ENCODE data around the gene RNPC3. TPM values are rescaled to one million over a fixed set of nuclear protein-coding genes. Genes with fewer than 3 reads are reported as not detected.

The RNPC3 gene
- total and polyA plus RNA-seq, 2 experiments from 2014 or later, result 13.4 to 38.2 TPM

DNA sequence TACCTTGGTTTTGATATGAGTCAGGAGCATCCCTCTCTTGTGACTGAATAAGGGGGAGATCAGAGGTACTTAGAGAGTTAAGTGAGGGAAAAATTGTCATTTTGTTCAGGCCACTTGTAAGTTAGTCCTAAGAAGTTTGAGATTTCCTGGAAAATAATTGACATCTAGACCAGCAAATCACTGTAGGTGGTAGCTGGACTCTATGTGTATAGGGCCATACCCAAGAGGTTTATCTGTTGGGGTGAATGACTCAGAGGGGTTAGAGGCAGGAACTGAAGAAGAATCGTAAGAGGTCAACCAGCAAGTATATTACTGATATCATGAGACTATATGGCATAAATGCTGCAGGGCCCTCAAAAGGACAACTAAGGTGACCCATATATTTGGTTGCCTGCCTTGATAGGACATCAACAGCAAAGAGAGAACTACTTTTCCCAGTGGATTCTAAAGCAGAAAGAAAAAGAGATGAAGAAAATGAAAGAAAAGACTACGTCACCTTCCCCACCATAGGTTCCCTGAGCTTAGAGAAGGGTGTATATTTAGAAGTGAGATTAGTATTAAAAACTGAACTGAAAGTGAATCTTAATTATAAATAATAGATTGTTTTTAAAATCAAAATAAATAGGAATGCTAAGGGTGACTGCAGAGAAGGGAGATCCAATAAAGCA is 8.0 kb upstream of the RNPC3 start:
- H3K27me3 Mint-ChIP-seq (ENCODE audit: insufficient read depth, low read depth, poor library complexity), result peaks cover 2% of the 10 kb centered on the region
- H3K4me1 ChIP-seq (ENCODE audit: insufficient read depth), result no peaks in the 10 kb centered on the region
- no peaks in the 10 kb centered on the region for H3K9me2 ChIP-seq (ENCODE audit: insufficient read depth)
- no peak overlapping the region for H3K4me3 Mint-ChIP-seq
- H3K79me2 ChIP-seq (replicated peaks; ENCODE audit: insufficient read depth), result no peaks in the 10 kb centered on the region
- no peak for ATAC-seq
- no peaks in the 10 kb centered on the region for H3K36me3 ChIP-seq (ENCODE audit: insufficient read depth)
- TF ChIP-seq STAT1 (IDR thresholded peaks at IDR 0.05; ENCODE audit: unreplicated experiment) (no peak), CREB1 (CRISPR knock-in tag; IDR thresholded peaks at IDR 0.05; ENCODE audit: low read depth) (no peak), REST (IDR thresholded peaks at IDR 0.05; ENCODE audit: unreplicated experiment) (no peak), NANOG (IDR thresholded peaks at IDR 0.05; ENCODE audit: borderline replicate concordance) (no peak), ETS1 (IDR thresholded peaks at IDR 0.05) (no peak)
- TF ChIP-seq, protein P1, sequence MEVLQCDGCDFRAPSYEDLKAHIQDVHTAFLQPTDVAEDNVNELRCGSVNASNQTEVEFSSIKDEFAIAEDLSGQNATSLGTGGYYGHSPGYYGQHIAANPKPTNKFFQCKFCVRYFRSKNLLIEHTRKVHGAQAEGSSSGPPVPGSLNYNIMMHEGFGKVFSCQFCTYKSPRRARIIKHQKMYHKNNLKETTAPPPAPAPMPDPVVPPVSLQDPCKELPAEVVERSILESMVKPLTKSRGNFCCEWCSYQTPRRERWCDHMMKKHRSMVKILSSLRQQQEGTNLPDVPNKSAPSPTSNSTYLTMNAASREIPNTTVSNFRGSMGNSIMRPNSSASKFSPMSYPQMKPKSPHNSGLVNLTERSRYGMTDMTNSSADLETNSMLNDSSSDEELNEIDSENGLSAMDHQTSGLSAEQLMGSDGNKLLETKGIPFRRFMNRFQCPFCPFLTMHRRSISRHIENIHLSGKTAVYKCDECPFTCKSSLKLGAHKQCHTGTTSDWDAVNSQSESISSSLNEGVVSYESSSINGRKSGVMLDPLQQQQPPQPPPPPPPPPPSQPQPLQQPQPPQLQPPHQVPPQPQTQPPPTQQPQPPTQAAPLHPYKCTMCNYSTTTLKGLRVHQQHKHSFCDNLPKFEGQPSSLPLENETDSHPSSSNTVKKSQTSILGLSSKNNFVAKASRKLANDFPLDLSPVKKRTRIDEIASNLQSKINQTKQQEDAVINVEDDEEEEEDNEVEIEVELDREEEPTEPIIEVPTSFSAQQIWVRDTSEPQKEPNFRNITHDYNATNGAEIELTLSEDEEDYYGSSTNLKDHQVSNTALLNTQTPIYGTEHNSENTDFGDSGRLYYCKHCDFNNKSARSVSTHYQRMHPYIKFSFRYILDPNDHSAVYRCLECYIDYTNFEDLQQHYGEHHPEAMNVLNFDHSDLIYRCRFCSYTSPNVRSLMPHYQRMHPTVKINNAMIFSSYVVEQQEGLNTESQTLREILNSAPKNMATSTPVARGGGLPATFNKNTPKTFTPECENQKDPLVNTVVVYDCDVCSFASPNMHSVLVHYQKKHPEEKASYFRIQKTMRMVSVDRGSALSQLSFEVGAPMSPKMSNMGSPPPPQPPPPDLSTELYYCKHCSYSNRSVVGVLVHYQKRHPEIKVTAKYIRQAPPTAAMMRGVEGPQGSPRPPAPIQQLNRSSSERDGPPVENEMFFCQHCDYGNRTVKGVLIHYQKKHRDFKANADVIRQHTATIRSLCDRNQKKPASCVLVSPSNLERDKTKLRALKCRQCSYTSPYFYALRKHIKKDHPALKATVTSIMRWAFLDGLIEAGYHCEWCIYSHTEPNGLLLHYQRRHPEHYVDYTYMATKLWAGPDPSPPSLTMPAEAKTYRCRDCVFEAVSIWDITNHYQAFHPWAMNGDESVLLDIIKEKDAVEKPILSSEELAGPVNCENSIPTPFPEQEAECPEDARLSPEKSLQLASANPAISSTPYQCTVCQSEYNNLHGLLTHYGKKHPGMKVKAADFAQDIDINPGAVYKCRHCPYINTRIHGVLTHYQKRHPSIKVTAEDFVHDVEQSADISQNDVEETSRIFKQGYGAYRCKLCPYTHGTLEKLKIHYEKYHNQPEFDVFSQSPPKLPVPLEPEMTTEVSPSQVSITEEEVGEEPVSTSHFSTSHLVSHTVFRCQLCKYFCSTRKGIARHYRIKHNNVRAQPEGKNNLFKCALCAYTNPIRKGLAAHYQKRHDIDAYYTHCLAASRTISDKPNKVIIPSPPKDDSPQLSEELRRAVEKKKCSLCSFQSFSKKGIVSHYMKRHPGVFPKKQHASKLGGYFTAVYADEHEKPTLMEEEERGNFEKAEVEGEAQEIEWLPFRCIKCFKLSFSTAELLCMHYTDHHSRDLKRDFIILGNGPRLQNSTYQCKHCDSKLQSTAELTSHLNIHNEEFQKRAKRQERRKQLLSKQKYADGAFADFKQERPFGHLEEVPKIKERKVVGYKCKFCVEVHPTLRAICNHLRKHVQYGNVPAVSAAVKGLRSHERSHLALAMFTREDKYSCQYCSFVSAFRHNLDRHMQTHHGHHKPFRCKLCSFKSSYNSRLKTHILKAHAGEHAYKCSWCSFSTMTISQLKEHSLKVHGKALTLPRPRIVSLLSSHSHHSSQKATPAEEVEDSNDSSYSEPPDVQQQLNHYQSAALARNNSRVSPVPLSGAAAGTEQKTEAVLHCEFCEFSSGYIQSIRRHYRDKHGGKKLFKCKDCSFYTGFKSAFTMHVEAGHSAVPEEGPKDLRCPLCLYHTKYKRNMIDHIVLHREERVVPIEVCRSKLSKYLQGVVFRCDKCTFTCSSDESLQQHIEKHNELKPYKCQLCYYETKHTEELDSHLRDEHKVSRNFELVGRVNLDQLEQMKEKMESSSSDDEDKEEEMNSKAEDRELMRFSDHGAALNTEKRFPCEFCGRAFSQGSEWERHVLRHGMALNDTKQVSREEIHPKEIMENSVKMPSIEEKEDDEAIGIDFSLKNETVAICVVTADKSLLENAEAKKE (CRISPR knock-in tag; IDR thresholded peaks at IDR 0.05), result no peak
- peaks cover 3% of the 10 kb centered on the region; the same call in 1 of the 3 replicates for H3K4me1 Mint-ChIP-seq
- H3K9me3 Mint-ChIP-seq, result no peaks in the 10 kb centered on the region
- H3F3A ChIP-seq (replicated peaks; ENCODE audit: low read depth), result no peaks in the 10 kb centered on the region
- no peak overlapping the region for H3K27ac ChIP-seq (ENCODE audit: low read depth)
- no peak overlapping the region for H3K4me3 ChIP-seq
- no peak overlapping the region for H2AFZ ChIP-seq
- H3K36me3 Mint-ChIP-seq (ENCODE audit: low read depth), result no peaks in the 10 kb centered on the region
- no peak overlapping the region for H3K4me2 ChIP-seq
- no peaks in the 10 kb centered on the region for H4K20me1 ChIP-seq (replicated peaks; ENCODE audit: insufficient read depth)
- H3K27me3 ChIP-seq (ENCODE audit: insufficient read depth), result no peaks in the 10 kb centered on the region
- no peak overlapping the region for H3K27ac Mint-ChIP-seq
- no peak for DNase-seq (ENCODE audit: low spot score)
